Fibroblast of pulmonary artery (primary cell): ENCODE results near the gene RAP1GAP2.
"Not testable (repeated sequence)": the region's sequence is repeated elsewhere in the genome, so short reads cannot be mapped to it uniquely, and the experiment has no call there.

ENCODE experiments used
- DNase-seq: peaks from one replicate; pipeline ENCODE4 v3.0.0-alpha.2; 2010; ENCODE audit warnings: low read depth
- H3K4me3 ChIP-seq: replicated peaks from 2 replicates; pipeline ENCODE4 v1.5.1; 2011; ENCODE audit warnings: low read depth, mild to moderate bottlenecking, control low read depth, low read length, moderate library complexity
- CTCF ChIP-seq: IDR thresholded peaks from 2 replicates; pipeline ENCODE4 v1.5.1; 2011; ENCODE audit warnings: mild to moderate bottlenecking, control low read depth, low read length, inconsistent platforms; ENCODE audit errors: missing control alignments

Gene RAP1GAP2

GRCh38 chr17:2986925-2987324, 190.7 kb downstream of the RAP1GAP2 start:
- H3K4me3 ChIP-seq: no peak overlapping the region
- TF ChIP-seq CTCF: no peak
- no peak for DNase-seq

GRCh38 chr17:2989396-2989795, 193.2 kb downstream of the RAP1GAP2 start:
- not testable (repeated sequence) for H3K4me3 ChIP-seq, DNase-seq

GRCh38 chr17:2989855-2990254, 193.6 kb downstream of the RAP1GAP2 start:
- DNase-seq: no peak

GRCh38 chr17:2990396-2990795, 194.2 kb downstream of the RAP1GAP2 start:
- DNase-seq: no peak
- no peak overlapping the region for H3K4me3 ChIP-seq
- no peak for TF ChIP-seq CTCF

More at GRCh38 chr17:2989855-2990254, 193.6 kb downstream of the RAP1GAP2 start:
- TF ChIP-seq CTCF: no peak
- H3K4me3 ChIP-seq: no peak overlapping the region

GRCh38 chr17:2991396-2992180, 195.3 kb downstream of the RAP1GAP2 start:
- not testable (repeated sequence) for H3K4me3 ChIP-seq, DNase-seq

- no peak for DNase-seq
- no peak overlapping the region for H3K4me3 ChIP-seq
- TF ChIP-seq CTCF: no peak
These were observed 198.2 kb downstream of the RAP1GAP2 start for GRCh38 chr17:2994441-2994840.

GRCh38 chr17:2995377-2995776, 199.1 kb downstream of the RAP1GAP2 start:
- DNase-seq: no peak
- no peak for TF ChIP-seq CTCF
- no peak overlapping the region for H3K4me3 ChIP-seq

- no peak for TF ChIP-seq CTCF
- peak; percentile 50 for DNase-seq
These were observed 199.9 kb downstream of the RAP1GAP2 start for GRCh38 chr17:2995886-2996809.

More at GRCh38 chr17:2995886-2996809, 199.9 kb downstream of the RAP1GAP2 start:
- H3K4me3 ChIP-seq: no peak overlapping the region
